Measurements from ENCODE around the gene RTP3. TPM values are rescaled to one million over a fixed set of nuclear protein-coding genes. Genes with fewer than 3 reads are reported as not detected.

Gene RTP3
- total and polyA plus RNA-seq, 2 of the 8 experiments (the other 6 are each of a cell fraction or from before 2014, with no cell fraction given) = 0.08 TPM; not detected in 1

- H4K91ac ChIP-seq (replicated peaks; ENCODE audit: insufficient read length, low read length) = no peak overlapping the region
- no peak for DNase-seq (ENCODE audit: low read depth in 1 of 2, low spot score in 2 of 2)
- H3K23ac ChIP-seq (ENCODE audit: insufficient read length) = no peak overlapping the region
- ChIA-PET POLR2A (ENCODE audit: partially characterized antibody) (interaction anchor here (0.9 kb wide), 1 partner anchor 10 kb away, joined by 3 read pairs; no protein-coding TSS in a partner anchor), CTCF (ENCODE audit: partially characterized antibody) (interaction anchor here (0.9 to 1.2 kb wide), 3 partner anchors 9 to 411 kb away, joined by 3 to 4 read pairs (median 3); partner anchors contain the start of gene RTP3)
- no peak overlapping the region for H3K14ac ChIP-seq (ENCODE audit: insufficient read length)
- FAIRE-seq = no peak
- H3K56ac ChIP-seq (replicated peaks; ENCODE audit: insufficient read length, low read depth, low read length) = no peak overlapping the region
- no peak overlapping the region for H2BK120ac ChIP-seq (replicated peaks; ENCODE audit: low read depth, low read length)
- H2AK5ac ChIP-seq (ENCODE audit: low read depth, low read length) = no peak overlapping the region
- H3K4ac ChIP-seq (replicated peaks; ENCODE audit: insufficient read length, low read depth, low read length) = no peak overlapping the region
- H3K4me3 ChIP-seq (ENCODE audit: extremely low read depth in 1 of 4, insufficient read depth in 2 of 4, low read depth in 3 of 4, low read length in 4 of 4) = no peak overlapping the region
- 83% methylated on average over 2 of the region's 2 CpGs; no CpG with 5 or more reads in 1 of the 2 experiments for WGBS, 2 experiments (ENCODE audit: extremely low coverage in 1 of 2, insufficient coverage in 1 of 2, insufficient read length in 1 of 2, insufficient replicate concordance in 2 of 2, low coverage in 1 of 2, low lambda C conversion rate in 2 of 2, missing lambda C conversion rate in 1 of 2)
- H2BK20ac ChIP-seq (ENCODE audit: low read length) = no peak overlapping the region
- no peak overlapping the region for H3K4me2 ChIP-seq (ENCODE audit: insufficient read depth in 1 of 2, low read depth in 2 of 2, low read length in 2 of 2)
- H2BK5ac ChIP-seq (ENCODE audit: low read depth, low read length) = no peak overlapping the region
- TF ChIP-seq YY1 (IDR thresholded peaks at IDR 0.05; ENCODE audit: low read depth, low read length) = no peak
- TF ChIP-seq, protein P1, sequence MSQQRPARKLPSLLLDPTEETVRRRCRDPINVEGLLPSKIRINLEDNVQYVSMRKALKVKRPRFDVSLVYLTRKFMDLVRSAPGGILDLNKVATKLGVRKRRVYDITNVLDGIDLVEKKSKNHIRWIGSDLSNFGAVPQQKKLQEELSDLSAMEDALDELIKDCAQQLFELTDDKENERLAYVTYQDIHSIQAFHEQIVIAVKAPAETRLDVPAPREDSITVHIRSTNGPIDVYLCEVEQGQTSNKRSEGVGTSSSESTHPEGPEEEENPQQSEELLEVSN (IDR thresholded peaks at IDR 0.05) = no peak
- no peak for TF ChIP-seq BACH1 (IDR thresholded peaks at IDR 0.05; ENCODE audit: low read length)
- TF ChIP-seq JUN (IDR thresholded peaks at IDR 0.05; ENCODE audit: low read depth, low read length) = no peak
- no peak for TF ChIP-seq SP1 (IDR thresholded peaks at IDR 0.05; ENCODE audit: low read depth, low read length)
- no peak for TF ChIP-seq GABPA (IDR thresholded peaks at IDR 0.05; ENCODE audit: borderline replicate concordance, insufficient read depth, low read length)
- no peak for TF ChIP-seq FOSL1 (IDR thresholded peaks at IDR 0.05; ENCODE audit: insufficient read depth, low read depth, low read length)
- no peak for TF ChIP-seq KDM5A (IDR thresholded peaks at IDR 0.05; ENCODE audit: low read length)
- TF ChIP-seq MAX (IDR thresholded peaks at IDR 0.05) = no peak
- TF ChIP-seq NRF1 (IDR thresholded peaks at IDR 0.05; ENCODE audit: low read depth, low read length) = no peak
- TF ChIP-seq RAD21 (IDR thresholded peaks at IDR 0.05 in 1 of 2, conservative IDR thresholded peaks at IDR 0.05 in 1 of 2; ENCODE audit: low read depth in 2 of 2, low read length in 2 of 2) = no peak
- TF ChIP-seq ATF3 (IDR thresholded peaks at IDR 0.05; ENCODE audit: insufficient read depth, low read depth, low read length) = no peak
- H3K79me1 ChIP-seq (ENCODE audit: low read depth, low read length) = no peaks in the 10 kb centered on the region
- H3K36me3 ChIP-seq (ENCODE audit: control insufficient read depth in 2 of 4, insufficient read depth in 4 of 4, low read length in 3 of 4) = no peaks in the 10 kb centered on the region
- H3K27ac ChIP-seq (ENCODE audit: low read depth, low read length) = no peak overlapping the region
- H3K23me2 ChIP-seq (ENCODE audit: low read depth, low read length) = no peaks in the 10 kb centered on the region
- no peaks in the 10 kb centered on the region for H3K9me3 ChIP-seq (ENCODE audit: insufficient read depth in 2 of 2, low read depth in 1 of 2, low read length in 1 of 2)
- H3K9ac ChIP-seq (replicated peaks in 1 of 4; ENCODE audit: extremely low read depth in 1 of 4, low read depth in 3 of 4, low read length in 3 of 4) = no peak overlapping the region
- no peak overlapping the region for H4K8ac ChIP-seq (ENCODE audit: extremely low read depth, insufficient read depth, low read length)
- no peak overlapping the region for H2BK12ac ChIP-seq (ENCODE audit: low read depth, low read length)
- H4K20me1 ChIP-seq (replicated peaks in 1 of 2; ENCODE audit: control insufficient read depth in 1 of 2, insufficient read depth in 2 of 2, low read length in 2 of 2) = no peaks in the 10 kb centered on the region
- H3K18ac ChIP-seq (ENCODE audit: extremely low read depth, low read length) = no peak overlapping the region
- peaks cover 0 to 6% (median 3%) of the 10 kb centered on the region in 4 experiments; a peak in 3 of 7 replicates for H3K4me1 ChIP-seq (replicated peaks in 1 of 4; ENCODE audit: control insufficient read depth in 3 of 4, insufficient read depth in 4 of 4, low read length in 3 of 4)
- H3K27me3 ChIP-seq (replicated peaks in 1 of 4; ENCODE audit: control insufficient read depth in 3 of 4, extremely low read depth in 1 of 4, insufficient read depth in 3 of 4, low read length in 3 of 4) = no peaks in the 10 kb centered on the region
- no peak overlapping the region for H2AFZ ChIP-seq (ENCODE audit: low read length)
- H4K5ac ChIP-seq (ENCODE audit: insufficient read length, low read depth, low read length) = no peak overlapping the region
- no peaks in the 10 kb centered on the region for H3K79me2 ChIP-seq (ENCODE audit: control insufficient read depth in 1 of 2, insufficient read depth in 2 of 2, low read length in 2 of 2)
- no peak overlapping the region for H2BK15ac ChIP-seq (ENCODE audit: low read length)
These were observed 14.5 kb downstream of the RTP3 start for GRCh38 chr3:46512191-46512749.
